ENCODE measurements around the gene TMEM163.

TMEM163 gene

DNA sequence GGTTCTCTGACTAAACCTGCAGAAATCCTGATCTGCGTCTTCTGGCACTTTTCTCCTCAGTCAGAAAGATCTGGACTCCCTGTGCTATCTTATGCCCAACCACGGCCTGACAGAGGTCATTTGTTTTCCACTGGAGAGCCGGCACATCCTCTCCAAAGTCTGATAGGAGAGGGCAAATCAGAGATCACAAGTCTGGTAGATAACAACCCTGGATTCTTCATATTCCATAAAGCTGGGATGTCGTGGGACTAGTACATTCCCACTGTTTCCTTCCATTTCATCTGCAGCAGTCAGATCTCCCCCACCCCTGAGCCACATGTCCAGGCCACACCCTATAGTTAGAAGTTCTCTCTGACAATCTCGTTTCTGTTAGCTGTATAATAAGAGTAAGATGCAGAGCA, 308.0 kb downstream of the TMEM163 start:
- Histone ChIP-seq H3K9me3 (ENCODE audit: control insufficient read depth, low read length) (no peaks in the 10 kb centered on the region), H4K8ac (ENCODE audit: low read length) (peak overlapping the region; percentile 80), H2BK12ac (ENCODE audit: low read length in 2 of 2) (peak overlapping the region; percentile 50 to 92), H4K91ac (ENCODE audit: low read length) (no peak overlapping the region), H2AFZ (ENCODE audit: low read depth, low read length) (no peak overlapping the region), H3K23ac (ENCODE audit: low read length in 2 of 2) (no peak overlapping the region), H3K79me1 (replicated peaks; ENCODE audit: low read length, poor library complexity, severe bottlenecking) (no peaks in the 10 kb centered on the region), H3K4me3 (ENCODE audit: insufficient read depth in 1 of 2, low read depth in 1 of 2, low read length in 2 of 2) (no peak overlapping the region), H3K4me1 (ENCODE audit: control insufficient read depth, insufficient read depth, low read depth, low read length) (peaks cover 9% of the 10 kb centered on the region), H2BK5ac (ENCODE audit: low read depth, low read length, poor library complexity, severe bottlenecking) (no peak overlapping the region), H3K27me3 (ENCODE audit: control insufficient read depth in 1 of 2, insufficient read depth in 1 of 2, low read length in 2 of 2) (no peaks in the 10 kb centered on the region), H3K14ac (ENCODE audit: low read length in 2 of 2) (no peak overlapping the region), H3K27ac (ENCODE audit: low read length, poor library complexity, severe bottlenecking) (no peak overlapping the region), H2AK5ac (ENCODE audit: low read length, severe bottlenecking) (no peak overlapping the region), H3K4ac (ENCODE audit: low read depth in 1 of 2, low read length in 2 of 2) (peak overlapping the region; percentile 59 to 95), H3K9ac (ENCODE audit: low read length) (peak overlapping the region; percentile 12), H2BK120ac (ENCODE audit: low read depth, low read length) (peak overlapping the region; percentile 91), H3K18ac (ENCODE audit: low read depth in 1 of 2, low read length in 2 of 2) (peak overlapping the region; percentile 81 to 96), H3K36me3 (ENCODE audit: control insufficient read depth in 1 of 2, insufficient read depth in 2 of 2, low read depth in 1 of 2, low read length in 2 of 2) (no peaks in the 10 kb centered on the region), H3K4me2 (ENCODE audit: low read length, poor library complexity, severe bottlenecking) (no peak overlapping the region), H2BK15ac (ENCODE audit: low read depth, poor library complexity, severe bottlenecking) (no peak overlapping the region)
- DNase-seq = peak; percentile 57
- WGBS = 0% methylated on average over 3 of the region's 5 CpGs

DNA sequence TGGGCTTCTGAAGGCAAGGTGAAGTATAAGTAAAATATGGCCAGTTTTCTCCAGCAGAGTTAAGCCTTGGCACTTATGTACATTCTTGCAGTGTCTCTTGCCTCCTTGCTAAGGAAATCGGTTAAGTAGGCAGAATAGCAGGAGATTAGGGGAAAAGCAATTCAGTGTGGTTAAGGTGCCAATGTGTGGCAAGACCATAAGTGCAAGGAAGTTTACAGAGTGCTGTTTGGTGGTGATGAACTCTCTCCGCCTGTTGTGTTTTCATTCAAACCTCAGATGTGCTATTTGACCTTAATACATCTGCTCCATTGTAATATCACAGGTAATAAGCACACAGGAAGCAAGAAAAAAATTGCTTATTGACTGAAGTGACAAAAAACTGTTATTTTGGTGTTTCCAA, 308.8 kb downstream of the TMEM163 start:
- no peak for DNase-seq
- H3K4me3 ChIP-seq (ENCODE audit: insufficient read depth in 1 of 2, low read depth in 1 of 2, low read length in 2 of 2) = no peak overlapping the region
- no peak overlapping the region for H2AK5ac ChIP-seq (ENCODE audit: low read length, severe bottlenecking)
- no peaks in the 10 kb centered on the region for H3K79me1 ChIP-seq (replicated peaks; ENCODE audit: low read length, poor library complexity, severe bottlenecking)
- H3K18ac ChIP-seq (ENCODE audit: low read depth in 1 of 2, low read length in 2 of 2) = peak overlapping the region in 1 of 2 experiments; percentile 79
- H3K9me3 ChIP-seq (ENCODE audit: control insufficient read depth, low read length) = no peaks in the 10 kb centered on the region
- peaks cover 10% of the 10 kb centered on the region for H3K4me1 ChIP-seq (ENCODE audit: control insufficient read depth, insufficient read depth, low read depth, low read length)
- WGBS = 69% methylated on average over 1 of the region's 2 CpGs
- no peak overlapping the region for H4K91ac ChIP-seq (ENCODE audit: low read length)
- no peak overlapping the region for H3K27ac ChIP-seq (ENCODE audit: low read length, poor library complexity, severe bottlenecking)
- peak overlapping the region in 1 of 2 experiments; percentile 62 for H3K4ac ChIP-seq (ENCODE audit: low read depth in 1 of 2, low read length in 2 of 2)
- no peak overlapping the region for H3K14ac ChIP-seq (ENCODE audit: low read length in 2 of 2)
- H2BK12ac ChIP-seq (ENCODE audit: low read length in 2 of 2) = peak overlapping the region in 1 of 2 experiments; percentile 59
- H3K23ac ChIP-seq (ENCODE audit: low read length in 2 of 2) = no peak overlapping the region
- no peak overlapping the region for H2BK15ac ChIP-seq (ENCODE audit: low read depth, poor library complexity, severe bottlenecking)
- no peak overlapping the region for H2BK5ac ChIP-seq (ENCODE audit: low read depth, low read length, poor library complexity, severe bottlenecking)
- H2BK120ac ChIP-seq (ENCODE audit: low read depth, low read length) = no peak overlapping the region
- H3K4me2 ChIP-seq (ENCODE audit: low read length, poor library complexity, severe bottlenecking) = no peak overlapping the region
- no peaks in the 10 kb centered on the region for H3K27me3 ChIP-seq (ENCODE audit: control insufficient read depth in 1 of 2, insufficient read depth in 1 of 2, low read length in 2 of 2)
- H2AFZ ChIP-seq (ENCODE audit: low read depth, low read length) = no peak overlapping the region
- no peak overlapping the region for H4K8ac ChIP-seq (ENCODE audit: low read length)
- H3K9ac ChIP-seq (ENCODE audit: low read length) = no peak overlapping the region
- H3K36me3 ChIP-seq (ENCODE audit: control insufficient read depth in 1 of 2, insufficient read depth in 2 of 2, low read depth in 1 of 2, low read length in 2 of 2) = no peaks in the 10 kb centered on the region

DNA sequence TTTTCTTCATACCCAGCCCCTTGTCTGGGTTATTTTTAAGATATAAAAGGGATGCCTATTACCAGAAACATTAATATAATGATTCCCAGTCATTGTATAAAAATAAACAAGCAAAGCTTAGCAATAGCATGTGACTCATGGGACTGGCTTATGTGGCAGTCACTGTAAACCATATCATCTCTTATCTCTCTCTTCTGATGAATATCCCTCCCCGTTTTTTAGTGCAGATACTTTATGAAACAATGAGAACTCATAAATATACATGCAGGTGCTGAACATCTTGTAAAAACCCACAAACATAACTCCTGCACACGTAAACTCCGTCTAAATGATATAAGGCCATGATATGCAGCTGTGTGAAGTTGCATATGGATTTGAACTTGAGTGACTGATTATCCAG, 310.0 kb downstream of the TMEM163 start:
- H4K8ac ChIP-seq (ENCODE audit: low read length) = no peak overlapping the region
- H3K4me1 ChIP-seq (ENCODE audit: control insufficient read depth, insufficient read depth, low read depth, low read length) = peaks cover 10% of the 10 kb centered on the region
- no peak overlapping the region for H2BK15ac ChIP-seq (ENCODE audit: low read depth, poor library complexity, severe bottlenecking)
- no peak overlapping the region for H2BK12ac ChIP-seq (ENCODE audit: low read length in 2 of 2)
- no peak overlapping the region for H3K4me2 ChIP-seq (ENCODE audit: low read length, poor library complexity, severe bottlenecking)
- H3K4ac ChIP-seq (ENCODE audit: low read depth in 1 of 2, low read length in 2 of 2) = no peak overlapping the region
- H2BK120ac ChIP-seq (ENCODE audit: low read depth, low read length) = no peak overlapping the region
- peak; percentile 69 for DNase-seq
- H3K79me1 ChIP-seq (replicated peaks; ENCODE audit: low read length, poor library complexity, severe bottlenecking) = no peaks in the 10 kb centered on the region
- no peak overlapping the region for H3K4me3 ChIP-seq (ENCODE audit: insufficient read depth in 1 of 2, low read depth in 1 of 2, low read length in 2 of 2)
- no peak overlapping the region for H3K18ac ChIP-seq (ENCODE audit: low read depth in 1 of 2, low read length in 2 of 2)
- H3K9ac ChIP-seq (ENCODE audit: low read length) = no peak overlapping the region
- no peak overlapping the region for H3K14ac ChIP-seq (ENCODE audit: low read length in 2 of 2)
- H2BK5ac ChIP-seq (ENCODE audit: low read depth, low read length, poor library complexity, severe bottlenecking) = no peak overlapping the region
- H2AFZ ChIP-seq (ENCODE audit: low read depth, low read length) = no peak overlapping the region
- H4K91ac ChIP-seq (ENCODE audit: low read length) = no peak overlapping the region
- no peak overlapping the region for H3K27ac ChIP-seq (ENCODE audit: low read length, poor library complexity, severe bottlenecking)
- H3K27me3 ChIP-seq (ENCODE audit: control insufficient read depth in 1 of 2, insufficient read depth in 1 of 2, low read length in 2 of 2) = no peaks in the 10 kb centered on the region
- 0% methylated on average over 3 of the region's 3 CpGs for WGBS
- no peaks in the 10 kb centered on the region for H3K9me3 ChIP-seq (ENCODE audit: control insufficient read depth, low read length)
- no peak overlapping the region for H3K23ac ChIP-seq (ENCODE audit: low read length in 2 of 2)
- no peak overlapping the region for H2AK5ac ChIP-seq (ENCODE audit: low read length, severe bottlenecking)
- no peaks in the 10 kb centered on the region for H3K36me3 ChIP-seq (ENCODE audit: control insufficient read depth in 1 of 2, insufficient read depth in 2 of 2, low read depth in 1 of 2, low read length in 2 of 2)

DNA sequence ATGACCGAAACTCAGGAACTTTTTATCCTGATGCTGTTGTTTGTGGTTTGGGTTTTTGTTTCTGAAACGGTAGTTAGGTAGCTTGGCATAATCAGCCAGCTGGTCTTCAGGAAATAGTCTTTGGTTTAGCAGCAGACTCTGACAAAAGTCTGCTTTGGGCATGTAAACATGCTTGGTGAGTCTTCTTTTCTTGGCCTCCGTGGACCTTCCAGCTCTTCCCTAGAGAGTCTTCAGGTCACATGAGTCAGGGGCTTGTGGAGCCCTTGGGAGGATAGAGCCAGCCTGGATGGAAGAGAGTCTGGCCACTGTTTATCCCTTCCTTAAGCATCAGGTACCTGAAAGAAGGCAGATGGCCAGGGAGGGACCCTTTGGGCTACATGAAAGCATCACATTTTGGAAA, 310.4 kb downstream of the TMEM163 start:
- Histone ChIP-seq H3K14ac (ENCODE audit: low read length in 2 of 2) (no peak overlapping the region), H4K91ac (ENCODE audit: low read length) (no peak overlapping the region), H2AK5ac (ENCODE audit: low read length, severe bottlenecking) (no peak overlapping the region), H3K4me2 (ENCODE audit: low read length, poor library complexity, severe bottlenecking) (no peak overlapping the region), H2AFZ (ENCODE audit: low read depth, low read length) (no peak overlapping the region), H3K9ac (ENCODE audit: low read length) (no peak overlapping the region), H4K8ac (ENCODE audit: low read length) (no peak overlapping the region), H3K9me3 (ENCODE audit: control insufficient read depth, low read length) (no peaks in the 10 kb centered on the region), H3K27me3 (ENCODE audit: control insufficient read depth in 1 of 2, insufficient read depth in 1 of 2, low read length in 2 of 2) (no peaks in the 10 kb centered on the region), H3K27ac (ENCODE audit: low read length, poor library complexity, severe bottlenecking) (no peak overlapping the region), H2BK15ac (ENCODE audit: low read depth, poor library complexity, severe bottlenecking) (no peak overlapping the region), H2BK12ac (ENCODE audit: low read length in 2 of 2) (peak overlapping the region in 1 of 2 experiments; percentile 49), H3K23ac (ENCODE audit: low read length in 2 of 2) (no peak overlapping the region), H3K4me1 (ENCODE audit: control insufficient read depth, insufficient read depth, low read depth, low read length) (peaks cover 10% of the 10 kb centered on the region), H3K18ac (ENCODE audit: low read depth in 1 of 2, low read length in 2 of 2) (peak overlapping the region in 1 of 2 experiments; percentile 64), H3K36me3 (ENCODE audit: control insufficient read depth in 1 of 2, insufficient read depth in 2 of 2, low read depth in 1 of 2, low read length in 2 of 2) (no peaks in the 10 kb centered on the region), H2BK120ac (ENCODE audit: low read depth, low read length) (no peak overlapping the region), H2BK5ac (ENCODE audit: low read depth, low read length, poor library complexity, severe bottlenecking) (no peak overlapping the region), H3K79me1 (replicated peaks; ENCODE audit: low read length, poor library complexity, severe bottlenecking) (no peaks in the 10 kb centered on the region), H3K4ac (ENCODE audit: low read depth in 1 of 2, low read length in 2 of 2) (no peak overlapping the region), H3K4me3 (ENCODE audit: insufficient read depth in 1 of 2, low read depth in 1 of 2, low read length in 2 of 2) (no peak overlapping the region)
- 11% methylated on average over 3 of the region's 3 CpGs for WGBS
- peak; percentile 84 for DNase-seq

Measured in mesenchymal stem cell (in vitro differentiated cells and primary cell).